Measurements from ENCODE around the gene ACADM.
"Not testable (repeated sequence)": the region's sequence is repeated elsewhere in the genome, so short reads cannot be mapped to it uniquely, and the experiment has no call there.

The ACADM gene

DNA sequence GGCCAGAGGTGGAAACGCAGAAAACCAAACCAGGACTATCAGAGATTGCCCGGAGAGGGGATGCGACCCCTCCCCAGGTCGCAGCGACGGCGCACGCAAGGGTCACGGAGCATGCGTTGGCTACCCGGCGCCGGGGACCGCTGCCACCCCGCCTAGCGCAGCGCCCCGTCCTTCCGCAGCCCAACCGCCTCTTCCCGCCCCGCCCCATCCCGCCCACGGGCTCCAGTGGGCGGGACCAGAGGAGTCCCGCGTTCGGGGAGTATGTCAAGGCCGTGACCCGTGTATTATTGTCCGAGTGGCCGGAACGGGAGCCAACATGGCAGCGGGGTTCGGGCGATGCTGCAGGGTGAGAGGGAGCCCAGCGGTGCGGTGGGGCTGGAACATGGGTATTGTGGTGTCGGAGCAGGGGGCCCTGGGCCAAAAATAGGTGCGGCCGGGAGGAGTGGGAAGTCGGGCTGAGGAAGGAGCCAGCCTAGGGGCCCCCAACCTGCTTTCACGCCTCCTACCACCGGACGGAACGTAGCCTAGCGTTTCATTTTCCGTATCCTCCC lies at the start of gene ACADM:
Gene ACADM (plus strand): TSS at position 238 of the 551 bp plus-strand sequence. CDS start 79 bp downstream, at position 317.
- DNase-seq: peak; percentile 91

GRCh38 chr1:75677443-75677842 lies 47.1 kb upstream of the ACADM start:
- DNase-seq: no peak

GRCh38 chr1:75677964-75678363 lies 46.5 kb upstream of the ACADM start:
- DNase-seq: not testable (repeated sequence)

DNA sequence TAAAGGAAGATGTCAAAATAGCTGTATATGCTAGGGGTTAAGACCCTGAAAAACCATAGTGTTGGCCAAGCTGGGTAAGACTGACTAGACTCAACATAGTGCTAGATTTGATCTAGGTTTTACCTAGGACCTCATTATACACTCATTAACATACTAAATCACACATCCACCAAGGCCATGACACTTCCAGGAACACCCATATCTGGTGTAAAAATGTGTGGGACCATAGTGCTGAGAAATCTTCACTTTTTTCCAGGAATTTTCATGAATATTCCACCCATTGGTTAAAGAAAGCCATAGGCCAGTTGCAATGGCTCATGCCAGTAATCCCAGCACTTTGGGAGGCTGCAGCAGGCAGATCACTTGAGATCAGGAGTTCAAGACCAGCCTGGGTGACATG lies 34.0 kb upstream of the ACADM start:
- DNase-seq: no peak

DNA sequence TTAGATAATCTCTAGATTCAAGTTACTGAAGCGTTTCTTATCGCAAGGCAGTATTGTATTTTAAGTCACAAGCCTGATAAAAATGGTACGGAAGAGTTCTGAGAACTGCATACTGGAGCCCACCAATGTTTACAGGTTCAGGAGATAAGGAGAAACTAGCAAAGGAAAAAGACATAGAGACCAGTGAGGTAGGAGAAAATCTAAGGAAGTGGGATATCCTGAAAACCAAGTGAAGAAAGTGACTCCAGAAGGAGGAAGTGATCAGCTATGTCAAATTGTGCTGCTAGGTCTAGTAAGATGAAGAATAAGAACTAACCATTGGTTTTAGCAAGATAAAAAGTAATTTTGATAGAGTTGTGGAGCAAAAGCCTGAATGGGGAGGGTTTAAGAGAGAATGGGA lies 31.0 kb upstream of the ACADM start:
- no peak for DNase-seq

DNA sequence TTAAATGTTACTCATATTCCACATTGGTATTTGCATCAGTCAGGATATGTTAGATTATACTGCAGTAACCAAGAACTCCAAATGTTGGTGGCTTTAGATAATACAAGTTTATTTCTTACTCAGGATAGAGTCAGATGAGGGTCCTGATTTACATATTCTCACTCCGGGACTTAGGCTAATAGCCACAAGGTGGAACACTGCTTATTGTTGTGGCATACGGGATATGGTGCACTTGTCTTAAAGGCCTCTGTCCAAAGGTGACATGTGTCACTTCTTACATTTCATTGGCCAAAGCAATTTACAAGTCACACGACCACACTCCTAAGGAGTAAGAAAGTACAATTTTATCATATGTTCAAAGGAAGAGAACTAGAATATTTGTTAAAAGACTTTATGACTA lies 28.5 kb upstream of the ACADM start:
- DNase-seq: no peak

DNA sequence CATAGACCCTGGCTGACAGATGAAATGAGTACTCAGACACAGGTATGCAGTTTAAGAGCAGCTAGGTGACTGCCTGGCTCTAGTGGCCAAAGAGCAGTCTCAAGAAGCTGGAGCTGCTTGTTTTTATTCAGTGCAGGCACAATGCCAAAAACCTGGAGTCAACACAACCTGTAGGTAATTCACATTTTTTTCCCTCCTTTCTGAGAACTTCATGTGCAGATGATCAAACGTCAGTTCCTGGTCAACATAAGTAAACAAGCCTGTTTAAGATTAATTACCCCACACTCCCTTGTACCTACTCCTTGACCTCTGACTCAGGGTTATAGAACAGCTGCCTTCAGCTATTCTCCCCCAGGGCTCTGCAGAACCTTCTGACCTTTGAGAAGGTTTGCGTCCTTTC lies 17.3 kb upstream of the ACADM start:
- DNase-seq: no peak

GRCh38 chr1:75708910-75709309 lies 15.6 kb upstream of the ACADM start:
- DNase-seq: no peak

DNA sequence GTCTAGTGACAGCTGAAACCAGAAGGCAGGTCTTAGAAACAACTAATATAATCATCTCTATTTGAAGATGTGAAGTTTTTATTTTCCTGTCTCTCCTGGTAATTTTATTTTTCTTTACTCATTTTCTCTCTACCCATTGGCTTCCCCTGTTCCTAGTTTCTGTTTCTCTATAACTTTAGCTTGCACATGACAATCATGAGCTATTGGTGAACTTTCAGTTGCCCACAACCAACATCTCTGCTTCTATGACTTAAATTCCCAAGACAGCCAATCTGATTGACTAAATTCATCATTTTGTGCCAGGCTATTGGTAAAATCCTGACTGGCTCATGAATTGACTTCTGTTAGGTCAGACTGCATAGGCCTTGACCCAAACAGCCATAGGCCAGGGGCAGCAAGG lies 13.7 kb upstream of the ACADM start:
- DNase-seq: no peak

DNA sequence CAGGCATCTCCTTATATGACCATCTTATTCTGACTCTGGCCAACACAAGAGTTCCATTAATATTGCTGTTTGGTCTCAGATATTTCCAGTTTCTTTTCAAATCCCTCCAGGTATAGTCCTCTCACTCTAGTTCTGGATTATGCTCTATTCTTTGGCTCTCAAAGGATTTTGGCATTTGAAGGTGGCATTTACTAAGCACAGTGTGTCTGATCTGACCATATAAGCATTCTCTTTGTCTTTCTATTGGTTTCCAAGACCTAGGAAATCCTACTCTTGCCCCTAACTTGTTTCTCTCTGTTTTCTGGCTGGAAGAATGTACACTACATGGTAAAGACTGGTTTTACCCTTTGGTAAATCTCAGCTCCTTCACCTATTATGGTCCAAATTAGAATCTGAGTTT lies 12.7 kb upstream of the ACADM start:
- no peak for DNase-seq

DNA sequence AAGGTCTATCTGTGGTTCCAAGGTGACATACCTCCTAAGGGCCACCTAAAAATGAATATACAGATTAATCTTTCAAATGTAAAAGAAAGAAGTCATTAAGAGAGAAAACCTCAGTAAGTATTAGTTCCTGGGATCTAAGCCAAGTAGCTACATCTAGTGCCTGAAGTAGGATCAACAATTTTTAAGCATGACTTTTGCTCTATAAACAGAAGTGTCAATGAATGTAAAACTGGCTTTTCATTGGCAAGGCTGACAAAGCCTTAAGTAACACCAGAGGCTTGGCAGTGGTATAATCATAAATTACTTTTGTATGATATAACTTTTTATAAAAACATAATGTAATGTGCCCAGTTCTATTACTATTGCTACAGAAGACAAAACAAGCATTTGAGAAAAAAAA lies 12.2 kb upstream of the ACADM start:
- DNase-seq: no peak

DNA sequence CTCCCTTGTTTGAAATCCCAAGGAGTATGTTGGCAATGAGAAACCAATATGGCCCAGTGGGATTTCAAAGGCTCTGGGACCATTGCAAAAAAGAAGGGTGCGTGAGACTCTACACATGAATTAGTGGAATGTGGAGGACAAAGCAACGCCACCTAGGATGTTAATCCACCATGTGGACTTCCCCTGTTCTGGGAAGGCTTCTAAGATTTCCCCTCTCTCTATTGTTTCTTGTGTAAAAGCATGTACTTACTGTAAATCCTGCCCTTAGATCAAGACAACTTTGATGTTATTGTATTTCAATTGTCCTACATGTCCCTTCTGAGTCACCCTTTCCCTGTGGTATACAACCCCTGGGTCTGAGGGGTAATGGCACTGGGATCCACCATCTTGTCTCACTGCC lies 4.7 kb upstream of the ACADM start:
- DNase-seq: no peak

- no peak for DNase-seq
These were observed 4.2 kb upstream of the ACADM start for GRCh38 chr1:75720325-75720724.

DNA sequence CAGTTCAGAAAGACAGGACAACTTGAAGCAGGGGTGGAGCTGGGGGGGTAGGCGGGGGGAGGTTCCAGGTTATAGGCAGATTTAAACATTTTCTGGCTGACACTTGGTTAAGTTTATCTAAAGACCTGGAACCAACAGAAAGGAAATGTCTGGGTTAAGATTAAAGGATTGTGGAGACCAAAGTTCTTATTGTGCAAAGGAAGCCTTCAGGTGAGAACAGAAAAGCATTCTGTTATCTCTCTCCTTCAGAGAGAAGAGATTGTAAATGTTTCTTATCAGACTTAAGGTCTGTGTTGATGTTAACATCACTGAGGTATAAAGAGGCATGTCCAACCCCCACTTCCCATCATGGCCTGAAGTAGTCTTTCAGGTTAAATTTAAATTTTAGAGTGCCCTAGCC lies 3.7 kb upstream of the ACADM start:
- DNase-seq: no peak

DNA sequence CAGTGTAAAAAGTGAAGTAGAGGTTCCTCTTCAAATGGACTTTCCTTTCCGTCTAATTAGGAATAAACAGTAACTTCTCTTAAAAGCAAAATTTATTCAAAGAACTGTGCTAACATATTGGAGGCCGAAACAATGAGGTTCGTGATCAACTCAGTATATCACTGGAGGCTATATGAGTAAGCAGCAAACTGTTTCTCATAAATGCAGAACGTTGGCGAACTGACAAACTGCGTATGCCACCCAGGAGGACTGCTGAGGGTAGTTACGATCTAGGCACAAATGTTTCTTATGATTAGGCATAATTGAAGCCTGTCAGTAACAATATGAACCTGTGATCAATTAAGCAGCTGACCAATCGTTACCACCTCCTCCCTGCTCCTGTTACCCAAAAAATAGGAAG lies 2.3 kb upstream of the ACADM start:
- DNase-seq: not testable (repeated sequence)

DNA sequence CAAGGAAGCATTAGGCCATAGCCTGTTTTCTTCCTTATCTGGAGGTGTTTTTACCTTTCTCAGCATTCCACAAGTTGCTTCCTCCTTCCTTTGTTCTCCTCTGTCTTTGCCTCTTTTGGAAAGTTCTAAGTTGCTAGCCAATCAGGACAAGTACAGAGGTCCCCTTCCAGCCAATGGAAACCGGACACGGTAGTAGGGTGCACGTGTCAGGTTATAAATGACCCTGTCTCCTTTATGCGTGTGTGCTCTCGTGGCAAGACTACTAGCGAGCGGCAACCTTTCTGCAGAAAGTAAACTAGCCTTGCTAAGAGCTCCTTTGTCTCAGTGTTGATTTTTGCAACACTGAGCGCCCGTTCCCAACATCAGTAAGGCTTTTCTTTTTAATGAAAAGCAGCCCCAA lies 1.5 kb upstream of the ACADM start:
- DNase-seq: no peak

GRCh38 chr1:75723989-75724471 lies 479 bp upstream of the ACADM start:
- peak; percentile 83 to 91 for DNase-seq

- no peak for DNase-seq
These were observed 757 bp downstream of the ACADM start for GRCh38 chr1:75725266-75725665.

- no peak for DNase-seq
These were observed 1.4 kb downstream of the ACADM start for GRCh38 chr1:75725861-75726361.

GRCh38 chr1:75727571-75727970 lies 3.1 kb downstream of the ACADM start:
- no peak for DNase-seq

DNA sequence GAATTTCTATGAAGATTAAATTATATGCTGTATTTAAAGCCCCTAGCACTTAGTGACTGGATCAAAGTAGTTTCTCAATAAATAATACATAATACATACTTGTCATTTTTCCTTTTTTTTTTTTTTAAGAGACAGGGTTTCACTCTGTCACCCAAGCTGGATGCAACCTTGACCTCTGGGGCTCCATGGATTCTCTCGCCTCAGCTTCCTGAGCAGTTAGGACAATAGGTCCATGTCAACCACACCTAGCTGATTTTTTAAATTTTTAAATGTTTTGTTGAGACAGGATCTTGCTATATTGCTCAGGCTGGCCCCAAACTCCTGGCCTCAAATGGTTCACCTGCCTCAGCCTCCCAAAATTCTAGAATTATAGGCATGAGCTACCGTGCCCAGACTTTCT lies 5.9 kb downstream of the ACADM start:
- no peak for DNase-seq

GRCh38 chr1:75731881-75732280 lies 7.4 kb downstream of the ACADM start:
- DNase-seq: no peak

DNA sequence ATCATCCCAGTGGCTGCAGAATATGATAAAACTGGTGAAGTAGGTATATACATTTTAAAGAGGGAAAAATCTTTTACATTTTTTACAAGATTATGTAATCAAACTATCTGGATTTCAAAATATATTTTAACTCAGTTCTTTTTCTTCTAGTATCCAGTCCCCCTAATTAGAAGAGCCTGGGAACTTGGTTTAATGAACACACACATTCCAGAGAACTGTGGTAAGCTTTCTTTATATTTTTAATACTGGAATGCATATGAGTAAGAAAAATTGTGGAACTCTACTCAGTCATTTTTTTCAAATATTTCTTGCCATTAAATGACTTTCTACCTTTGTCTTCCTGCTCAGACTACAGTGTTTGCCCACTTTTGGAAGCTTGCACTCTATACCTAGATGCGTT lies 8.2 kb downstream of the ACADM start:
- DNase-seq: no peak

DNA sequence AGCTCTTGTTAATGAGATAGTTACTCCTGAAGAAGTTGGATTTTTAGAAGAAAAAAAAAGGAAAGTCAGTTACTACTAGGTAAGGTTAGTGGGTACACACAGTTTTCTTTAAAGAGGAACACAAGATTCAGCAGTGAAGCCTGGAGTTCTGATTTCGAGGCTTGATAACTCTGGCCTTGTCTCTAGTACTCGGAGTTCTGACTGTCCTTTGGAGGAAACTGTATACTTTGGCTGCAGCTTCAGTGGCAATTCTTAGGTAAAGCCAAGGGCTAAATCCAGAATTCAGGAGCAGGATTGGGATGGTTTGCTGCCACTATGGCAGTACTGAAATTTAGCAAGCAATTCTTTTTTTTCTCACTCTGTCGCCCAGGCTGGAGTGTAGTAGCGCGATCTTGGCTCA lies 9.2 kb downstream of the ACADM start:
- DNase-seq: no peak

DNA sequence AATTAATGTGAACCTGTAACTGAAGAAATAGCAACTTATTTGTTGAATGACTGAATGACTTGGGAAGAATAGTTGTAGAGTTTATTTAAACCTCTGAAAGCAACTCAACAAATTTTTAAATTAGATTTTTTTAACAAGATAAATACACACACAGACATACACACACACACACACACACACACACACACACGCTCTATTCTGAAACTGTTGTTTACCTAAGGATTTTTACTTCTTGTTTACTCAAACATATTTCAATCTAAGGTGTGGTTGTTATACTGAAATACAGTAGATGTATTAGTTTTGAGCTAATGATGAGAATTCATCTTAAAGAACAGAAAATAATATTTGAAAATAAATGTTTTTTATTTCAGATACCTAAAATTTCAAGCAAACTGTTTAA lies 11.5 kb downstream of the ACADM start:
- no peak for DNase-seq

All from hippocampal formation (tissue), 2 donors.